Central memory CD8-positive, alpha-beta T cell (primary cell): ENCODE results near the gene TAX1BP3.
A peak's percentile ranks its signal among the peaks of the same experiment; 100 is the strongest.

Experiments used
- ATAC-seq: fragments of 150-1000 bp; cut with Tn5 transposase; replicated peaks from 2 replicates; pipeline ENCODE4 v1.10.0; 2022; ENCODE audit warnings: mild to moderate bottlenecking, moderate FRiP score, moderate number of reproducible peaks; ENCODE audit not compliant: poor library complexity, severe bottlenecking; ENCODE audit errors: extremely low read depth
- DNase-seq, 2 donors: peaks; one replicate each; pipeline ENCODE4 v3.0.0; 2021; ENCODE audit warnings: low spot score in 2 of 2
- H3K27ac Mint-ChIP-seq: one replicate; pipeline ENCODE4 v1.8.0; 2022; ENCODE audit warnings: low read depth, mild to moderate bottlenecking, moderate library complexity, mixed read lengths
- H3K27me3 Mint-ChIP-seq: one replicate; pipeline ENCODE4 v1.8.0; 2022; ENCODE audit warnings: mixed read lengths
- H3K36me3 Mint-ChIP-seq: one replicate; pipeline ENCODE4 v1.8.0; 2022; ENCODE audit warnings: mild to moderate bottlenecking, moderate library complexity, mixed read lengths; ENCODE audit not compliant: insufficient read depth
- H3K4me1 Mint-ChIP-seq: one replicate; pipeline ENCODE4 v1.8.0; 2022; ENCODE audit warnings: mixed read lengths
- H3K4me3 Mint-ChIP-seq: one replicate; pipeline ENCODE4 v1.8.0; 2022; ENCODE audit warnings: mild to moderate bottlenecking, moderate library complexity, mixed read lengths
- H3K9me3 Mint-ChIP-seq: one replicate; pipeline ENCODE4 v1.8.0; 2022; ENCODE audit warnings: mixed read lengths

The TAX1BP3 gene

DNA sequence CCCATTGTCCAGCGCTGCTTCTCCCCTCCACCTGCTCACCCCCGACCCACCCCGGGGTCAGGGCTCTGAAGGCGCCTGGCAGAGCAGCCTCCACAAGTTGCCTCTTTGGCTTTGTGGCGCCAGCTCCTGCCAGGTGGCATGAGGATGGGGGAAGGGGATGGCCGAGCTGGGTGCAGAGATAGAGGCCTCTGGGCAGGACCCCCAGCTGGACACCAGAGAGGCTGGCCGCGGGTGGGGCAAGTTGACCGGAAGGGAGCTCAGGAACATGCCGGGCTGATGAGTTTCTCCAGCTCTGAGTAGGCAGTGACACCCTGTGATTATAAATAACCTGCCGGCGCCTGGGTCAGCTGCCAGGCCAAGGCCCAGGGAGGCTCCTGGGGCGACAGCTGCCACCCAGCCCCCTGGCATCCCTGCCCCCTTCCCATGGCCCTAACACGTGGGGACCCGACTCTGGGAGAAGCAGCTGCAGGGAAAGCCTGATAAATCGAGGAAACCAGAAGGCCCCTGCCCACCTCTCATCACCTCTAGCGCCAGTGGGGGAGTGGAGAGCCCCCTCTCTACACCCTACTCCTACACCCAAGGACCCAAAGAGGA, 26.8 kb upstream of the TAX1BP3 start:
- DNase-seq: no peak
- H3K4me3 Mint-ChIP-seq: peak overlapping the region; percentile 80
- H3K4me1 Mint-ChIP-seq: peaks cover 20% of the 10 kb centered on the region
- H3K27me3 Mint-ChIP-seq: no peaks in the 10 kb centered on the region
- H3K36me3 Mint-ChIP-seq: peaks cover 9% of the 10 kb centered on the region
- H3K9me3 Mint-ChIP-seq: no peaks in the 10 kb centered on the region
- ATAC-seq: no peak
- peak overlapping the region; percentile 51 for H3K27ac Mint-ChIP-seq

DNA sequence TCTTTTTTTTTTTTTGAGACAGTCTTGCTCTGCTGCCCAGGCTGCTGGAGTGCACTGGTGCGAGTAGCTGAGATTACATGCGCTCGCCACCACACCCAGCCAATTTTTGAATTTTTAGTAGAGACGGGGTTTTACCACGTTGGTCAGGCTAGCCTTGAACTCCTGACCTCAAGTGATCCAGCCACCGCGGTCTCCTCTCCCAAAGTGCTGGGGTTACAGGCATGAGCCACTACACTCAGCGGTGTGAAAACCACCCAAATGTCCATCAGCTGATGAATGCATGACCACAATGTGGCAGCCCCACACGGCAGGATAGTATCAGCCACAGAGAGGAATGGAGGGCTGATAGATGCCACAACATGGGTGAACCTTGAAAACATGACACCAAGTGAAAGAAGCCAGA, 25.5 kb upstream of the TAX1BP3 start:
- DNase-seq (no peak), ATAC-seq (peak; percentile 38)
- Mint-ChIP-seq H3K4me1 (peaks cover 20% of the 10 kb centered on the region), H3K27me3 (no peaks in the 10 kb centered on the region), H3K36me3 (peaks cover 12% of the 10 kb centered on the region), H3K9me3 (no peaks in the 10 kb centered on the region), H3K4me3 (peak overlapping the region; percentile 80), H3K27ac (peak overlapping the region; percentile 74)

DNA sequence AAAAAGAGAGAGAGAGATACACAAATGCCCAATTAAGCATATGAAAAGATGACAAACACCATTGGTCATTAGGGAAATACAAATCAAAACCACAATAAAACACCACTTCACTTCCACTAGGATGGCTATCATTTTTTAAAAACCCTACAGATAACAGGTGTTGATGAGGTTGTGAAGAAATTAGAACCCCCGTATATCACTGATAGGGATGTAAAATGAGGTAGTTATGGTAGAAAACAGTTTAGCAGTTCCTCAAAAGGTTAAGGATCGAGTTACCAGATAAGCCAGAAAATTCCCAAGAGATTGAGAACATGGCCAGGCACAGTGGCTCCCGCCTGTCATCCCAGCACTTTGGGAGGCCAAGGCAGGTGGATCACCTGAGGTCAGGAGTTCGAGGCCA, 24.8 kb upstream of the TAX1BP3 start:
- Mint-ChIP-seq H3K4me1 (peaks cover 20% of the 10 kb centered on the region), H3K9me3 (no peaks in the 10 kb centered on the region), H3K27me3 (no peaks in the 10 kb centered on the region), H3K27ac (no peak overlapping the region), H3K4me3 (peak overlapping the region; percentile 80), H3K36me3 (peaks cover 15% of the 10 kb centered on the region)
- no peak for DNase-seq
- ATAC-seq: no peak

DNA sequence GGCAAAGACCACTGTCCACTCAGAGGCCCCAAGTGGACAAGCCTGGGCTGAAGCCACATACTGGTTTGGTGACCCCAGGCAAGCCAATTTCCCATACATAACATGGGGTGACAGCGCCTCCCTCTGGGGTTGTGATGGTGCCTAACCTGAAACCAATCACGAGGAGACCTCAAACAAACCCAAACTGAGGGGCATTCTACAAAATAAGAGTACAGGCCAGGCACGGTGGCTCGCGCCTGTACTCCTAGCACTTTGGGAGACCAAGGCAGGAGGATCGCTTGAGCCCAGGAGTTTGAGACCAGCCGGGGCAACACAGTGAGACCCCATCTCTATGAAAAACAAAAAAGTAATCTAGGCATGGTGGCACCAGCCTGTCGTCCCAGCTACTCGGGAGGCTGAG, 24.0 kb upstream of the TAX1BP3 start:
- Mint-ChIP-seq H3K36me3 (peaks cover 17% of the 10 kb centered on the region), H3K27ac (no peak overlapping the region), H3K27me3 (no peaks in the 10 kb centered on the region), H3K9me3 (no peaks in the 10 kb centered on the region), H3K4me1 (peaks cover 20% of the 10 kb centered on the region), H3K4me3 (no peak overlapping the region)
- DNase-seq (no peak), ATAC-seq (no peak)

DNA sequence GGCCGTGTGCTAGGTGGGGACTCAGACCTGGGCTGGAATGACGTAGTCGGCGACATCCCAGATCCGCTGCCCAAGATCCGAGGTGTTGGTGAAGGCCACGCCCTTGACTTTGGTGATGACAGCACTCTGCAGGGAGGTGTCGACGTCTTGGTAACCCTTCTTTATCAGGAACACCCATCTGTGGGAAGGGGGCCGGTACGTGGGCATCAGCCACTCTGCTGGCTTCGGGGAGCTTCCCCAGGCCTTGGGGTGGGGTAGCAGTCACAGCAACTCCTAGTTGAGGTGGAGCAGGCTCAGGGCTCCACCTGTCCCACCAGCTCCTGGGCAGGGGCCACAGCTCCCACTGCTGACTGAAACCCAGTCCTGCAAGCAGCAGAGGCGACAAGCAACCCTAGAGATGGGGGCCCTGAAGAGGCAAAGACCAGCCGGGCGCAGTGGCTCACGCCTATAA, 23.3 kb upstream of the TAX1BP3 start:
- H3K27me3 Mint-ChIP-seq: no peaks in the 10 kb centered on the region
- ATAC-seq (no peak), DNase-seq (no peak)
- H3K9me3 Mint-ChIP-seq: no peaks in the 10 kb centered on the region
- H3K4me3 Mint-ChIP-seq: no peak overlapping the region
- no peak overlapping the region for H3K27ac Mint-ChIP-seq
- peaks cover 17% of the 10 kb centered on the region for H3K36me3 Mint-ChIP-seq
- H3K4me1 Mint-ChIP-seq: peaks cover 20% of the 10 kb centered on the region

DNA sequence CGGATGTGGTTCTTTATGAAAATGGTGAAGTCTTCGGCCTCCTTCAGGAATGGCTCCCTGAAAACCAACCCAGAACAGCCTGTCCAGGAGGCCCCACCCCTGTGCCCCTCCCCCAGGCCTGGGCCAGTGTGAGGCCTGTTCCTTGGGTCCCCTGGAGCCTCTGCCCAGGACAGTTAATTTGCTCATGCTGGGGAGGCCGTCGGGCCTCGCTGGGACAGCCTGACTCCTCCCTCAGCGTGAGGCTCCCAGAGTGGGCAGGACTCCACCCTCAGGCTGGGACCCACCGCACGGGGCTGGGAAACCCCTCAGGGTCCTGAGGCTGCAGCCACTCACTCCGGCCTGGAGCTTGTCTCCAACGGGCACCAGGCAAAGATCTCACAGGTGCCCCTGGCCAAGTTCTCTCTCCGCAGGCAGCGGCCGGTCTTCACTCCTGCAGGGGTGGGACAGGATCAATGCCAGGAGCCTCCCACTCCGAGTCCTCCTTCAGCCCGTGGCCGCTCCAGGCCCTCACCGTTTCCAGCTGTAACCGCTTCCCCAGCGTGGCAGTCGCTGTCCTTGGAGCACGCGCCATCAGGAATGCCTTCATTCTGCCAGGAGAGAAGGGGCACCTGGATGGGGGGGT, 21.8 kb upstream of the TAX1BP3 start:
- ATAC-seq: no peak
- Mint-ChIP-seq H3K9me3 (no peaks in the 10 kb centered on the region), H3K4me3 (no peak overlapping the region), H3K27me3 (no peaks in the 10 kb centered on the region), H3K4me1 (peaks cover 20% of the 10 kb centered on the region), H3K36me3 (peaks cover 18% of the 10 kb centered on the region), H3K27ac (no peak overlapping the region)
- DNase-seq: no peak

DNA sequence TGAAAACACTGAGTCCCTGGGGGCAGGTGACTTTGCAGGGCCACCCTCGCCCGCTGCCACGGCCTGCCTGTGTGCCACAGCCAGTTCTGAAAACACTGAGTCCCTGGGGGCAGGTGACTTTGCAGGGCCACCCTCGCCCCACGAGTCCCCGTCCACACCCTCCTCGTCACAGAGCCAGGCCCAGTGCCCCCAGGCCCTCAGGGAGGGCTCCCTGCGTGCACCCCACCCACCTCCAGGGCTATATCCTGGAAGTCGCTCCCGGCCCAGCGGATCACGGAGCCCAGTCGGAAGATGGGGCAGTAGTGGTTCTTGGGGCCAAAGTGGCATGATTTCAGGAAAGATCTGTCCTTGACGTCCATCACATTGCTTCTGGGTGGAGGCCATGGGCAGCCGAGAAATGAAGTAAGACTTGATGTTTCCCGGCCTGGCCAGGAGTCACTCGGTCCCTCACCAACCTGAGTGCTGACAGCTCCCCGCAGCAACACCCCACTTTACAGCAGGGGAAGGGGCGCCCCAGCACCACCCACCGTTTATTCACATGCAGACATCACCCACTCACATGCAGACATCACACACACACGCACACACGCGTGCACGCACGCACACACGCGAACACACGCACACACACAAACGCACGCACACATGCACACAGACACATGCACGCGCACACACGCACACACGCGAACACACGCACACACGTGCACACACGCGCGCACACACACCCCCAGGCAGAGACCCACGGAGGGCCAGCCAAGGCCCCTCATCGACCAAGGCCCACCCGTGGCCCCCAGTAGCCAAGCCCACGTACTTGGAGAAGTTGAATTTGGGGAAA, 21.1 kb upstream of the TAX1BP3 start:
- no peaks in the 10 kb centered on the region for H3K27me3 Mint-ChIP-seq
- peaks cover 15% of the 10 kb centered on the region for H3K4me1 Mint-ChIP-seq
- no peak overlapping the region for H3K27ac Mint-ChIP-seq
- DNase-seq: no peak
- H3K4me3 Mint-ChIP-seq: no peak overlapping the region
- peaks cover 21% of the 10 kb centered on the region for H3K36me3 Mint-ChIP-seq
- H3K9me3 Mint-ChIP-seq: no peaks in the 10 kb centered on the region
- ATAC-seq: no peak

DNA sequence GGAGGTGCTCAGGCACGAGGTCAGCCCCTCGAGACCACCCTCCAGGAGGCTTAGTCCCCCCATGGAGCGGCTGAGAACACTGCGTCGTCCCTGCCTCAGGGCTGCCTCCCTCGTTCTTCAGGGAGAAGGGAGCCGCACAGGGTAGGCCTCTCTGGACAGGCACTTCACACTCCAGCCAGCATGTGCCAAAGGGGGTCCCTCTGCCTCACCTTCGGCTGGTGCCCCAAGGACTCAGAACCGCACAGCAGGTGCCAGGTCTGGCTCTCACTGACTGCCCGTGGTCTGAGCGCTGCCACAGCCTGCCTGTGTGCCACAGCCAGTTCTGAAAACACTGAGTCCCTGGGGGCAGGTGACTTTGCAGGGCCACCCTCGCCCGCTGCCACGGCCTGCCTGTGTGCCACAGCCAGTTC, 20.5 kb upstream of the TAX1BP3 start:
- no peak overlapping the region for H3K27ac Mint-ChIP-seq
- H3K4me3 Mint-ChIP-seq: no peak overlapping the region
- DNase-seq (no peak), ATAC-seq (no peak)
- H3K9me3 Mint-ChIP-seq: no peaks in the 10 kb centered on the region
- H3K36me3 Mint-ChIP-seq: peaks cover 18% of the 10 kb centered on the region
- H3K27me3 Mint-ChIP-seq: no peaks in the 10 kb centered on the region
- peaks cover 8% of the 10 kb centered on the region for H3K4me1 Mint-ChIP-seq

DNA sequence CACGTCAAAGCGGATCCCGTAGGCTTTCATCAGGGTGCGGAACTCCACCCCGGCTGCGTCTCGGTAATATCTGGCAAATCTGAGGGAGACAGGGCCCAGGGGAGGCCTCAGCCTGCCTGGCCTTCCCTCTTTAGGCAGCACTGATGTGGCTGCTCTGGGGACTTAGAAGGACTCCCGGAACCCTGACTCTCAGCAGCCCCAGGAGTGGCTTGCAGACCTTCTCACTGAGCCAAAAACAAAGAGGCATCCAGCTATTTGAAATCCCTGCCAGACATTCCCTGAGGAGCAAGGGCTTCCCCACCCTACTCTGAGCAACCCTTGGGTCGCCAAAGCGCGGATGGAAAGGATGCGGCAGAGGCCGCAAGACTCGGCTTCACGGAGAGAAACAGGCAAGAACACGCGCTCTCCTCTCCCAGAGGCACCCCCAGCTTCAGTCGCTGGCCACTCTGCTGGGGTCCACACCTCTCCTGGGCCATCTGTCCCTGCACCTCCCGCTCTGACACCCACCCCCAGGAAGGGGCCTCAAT, 19.7 kb upstream of the TAX1BP3 start:
- H3K27me3 Mint-ChIP-seq: no peaks in the 10 kb centered on the region
- H3K9me3 Mint-ChIP-seq: no peaks in the 10 kb centered on the region
- DNase-seq (no peak), ATAC-seq (no peak)
- peaks cover 9% of the 10 kb centered on the region for H3K4me1 Mint-ChIP-seq
- no peak overlapping the region for H3K27ac Mint-ChIP-seq
- peaks cover 16% of the 10 kb centered on the region for H3K36me3 Mint-ChIP-seq
- no peak overlapping the region for H3K4me3 Mint-ChIP-seq

DNA sequence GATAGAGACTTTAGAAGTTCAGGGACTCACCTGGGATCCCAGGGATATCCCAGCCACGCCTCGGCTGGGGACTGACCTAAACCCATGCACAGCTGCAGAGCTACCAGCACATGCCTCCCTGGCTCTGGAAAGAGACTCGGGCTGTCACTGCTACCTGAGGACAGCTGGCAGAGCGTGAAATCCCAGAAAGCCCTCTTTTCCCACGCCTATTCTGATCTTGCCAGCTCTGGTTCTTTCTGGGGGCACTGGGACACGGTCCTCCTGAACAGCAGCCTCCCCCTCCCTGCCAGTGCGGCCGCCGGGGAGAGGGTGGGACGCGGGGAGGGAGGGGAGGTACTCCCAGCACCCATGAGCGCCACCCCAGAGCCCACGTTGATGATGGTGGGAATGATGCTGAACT, 16.8 kb upstream of the TAX1BP3 start:
- H3K36me3 Mint-ChIP-seq: peaks cover 14% of the 10 kb centered on the region
- peaks cover 11% of the 10 kb centered on the region for H3K4me1 Mint-ChIP-seq
- H3K27ac Mint-ChIP-seq: peak overlapping the region; percentile 65
- no peak for ATAC-seq
- H3K9me3 Mint-ChIP-seq: no peaks in the 10 kb centered on the region
- no peak for DNase-seq
- H3K27me3 Mint-ChIP-seq: no peaks in the 10 kb centered on the region
- no peak overlapping the region for H3K4me3 Mint-ChIP-seq

DNA sequence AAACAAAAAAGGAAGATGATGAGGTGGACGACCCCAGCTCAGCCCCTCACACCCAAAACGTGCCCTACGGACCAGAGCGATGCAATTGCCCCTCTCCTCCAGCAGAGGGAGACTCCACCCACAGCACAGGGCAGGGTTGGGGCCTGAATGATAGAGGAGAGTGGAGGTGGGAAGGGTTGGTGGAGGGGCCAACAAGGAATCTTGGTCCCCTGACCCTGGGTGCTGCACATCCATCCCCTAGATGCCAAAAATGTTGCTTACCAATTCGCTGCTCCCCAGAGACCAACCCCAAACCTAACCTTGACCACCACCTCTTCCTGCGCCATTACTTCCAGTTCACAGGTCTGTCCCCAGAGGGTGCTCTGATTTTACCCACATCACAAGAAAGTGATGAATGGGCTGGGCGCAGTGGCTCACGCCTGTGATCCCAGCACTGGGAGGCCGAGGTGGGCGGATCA, 14.7 kb upstream of the TAX1BP3 start:
- Mint-ChIP-seq H3K27me3 (no peaks in the 10 kb centered on the region), H3K36me3 (peaks cover 10% of the 10 kb centered on the region), H3K27ac (no peak overlapping the region), H3K4me3 (no peak overlapping the region), H3K9me3 (no peaks in the 10 kb centered on the region), H3K4me1 (peaks cover 11% of the 10 kb centered on the region)
- peak; percentile 73 for ATAC-seq
- peak; percentile 37 to 46 for DNase-seq

DNA sequence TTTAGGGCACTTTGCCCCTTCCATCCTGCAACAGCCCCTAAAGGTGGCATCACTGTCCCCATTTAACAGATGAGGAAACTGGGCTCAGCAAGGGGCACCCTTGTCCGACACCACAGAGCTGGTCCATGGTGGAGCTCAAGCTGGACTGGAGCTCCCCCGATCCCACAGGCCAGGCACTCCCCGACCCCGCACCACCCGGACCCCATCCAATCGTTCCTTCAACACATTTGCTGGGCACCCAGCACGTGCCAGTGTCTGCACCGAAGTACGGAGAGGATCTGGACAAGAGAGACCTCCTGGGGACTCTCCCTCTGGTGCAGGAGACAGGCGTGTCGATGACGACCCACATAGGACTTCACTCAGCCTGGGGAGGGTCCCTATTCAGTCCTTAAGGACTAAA, 13.7 kb upstream of the TAX1BP3 start:
- ATAC-seq: no peak
- Mint-ChIP-seq H3K4me1 (peaks cover 11% of the 10 kb centered on the region), H3K27ac (no peak overlapping the region), H3K4me3 (no peak overlapping the region), H3K9me3 (no peaks in the 10 kb centered on the region), H3K36me3 (peaks cover 11% of the 10 kb centered on the region), H3K27me3 (no peaks in the 10 kb centered on the region)
- no peak for DNase-seq
